ENCODE data around the gene ZNF343. TPM values are rescaled to one million over a fixed set of nuclear protein-coding genes. Genes with fewer than 3 reads are reported as not detected.

Gene ZNF343
- total and polyA plus RNA-seq, 10 of the 15 experiments (the other 5 are each of a cell fraction or from before 2014, with no cell fraction given): 1.3 to 11.1 (median 9.0) TPM

- FAIRE-seq: no peak
- 92% methylated on average over 1 of the region's 1 CpG for WGBS (ENCODE audit: insufficient coverage, insufficient replicate concordance, low lambda C conversion rate, missing lambda C conversion rate)
- H3K9ac ChIP-seq (ENCODE audit: control insufficient read depth, insufficient read depth, low read length): no peak overlapping the region
- intact Hi-C loops (cut with micrococcal nuclease; ENCODE audit: unreplicated experiment): loop anchor here (10.0 kb wide), 1 partner anchor 695 kb away; no protein-coding TSS in a partner anchor
- H3K4me2 ChIP-seq (ENCODE audit: control insufficient read depth, insufficient read depth): no peak overlapping the region
- H3K9me3 ChIP-seq (replicated peaks; ENCODE audit: control insufficient read depth, insufficient read depth, low read length): no peaks in the 10 kb centered on the region
- ChIA-PET CTCF (interaction anchor here (1.1 to 1.3 kb wide), 2 partner anchors 8 to 11 kb away, joined by 4 to 6 read pairs; partner anchors contain the start of gene SNRPB), POLR2A (interaction anchor here (1.6 kb wide), 1 partner anchor 11 kb away, joined by 7 read pairs; the partner anchor contains the start of gene SNRPB), SMC1A (ENCODE audit: uncharacterized antibody, unreplicated experiment) (interaction anchor here (1.0 to 1.4 kb wide), 2 partner anchors 10 to 47 kb away, joined by 3 read pairs; partner anchors contain the start of gene SNRPB), RAD21 (ENCODE audit: unreplicated experiment) (no interaction called here)
- H3K27me3 ChIP-seq (replicated peaks in 1 of 2; ENCODE audit: control insufficient read depth in 2 of 2, insufficient read depth in 2 of 2, low read length in 1 of 2): no peaks in the 10 kb centered on the region
- no TSS peak for BruUV-seq (replicated peaks)
- no peak overlapping the region for H3K4me3 ChIP-seq
- peaks cover 21 to 59% of the 10 kb centered on the region in 2 experiments for H3K36me3 ChIP-seq (ENCODE audit: control insufficient read depth in 2 of 2, insufficient read depth in 2 of 2, low read length in 1 of 2)
- H3K79me2 ChIP-seq (ENCODE audit: control insufficient read depth, insufficient read depth, low read length): peaks cover 5% of the 10 kb centered on the region
- DNase-seq (ENCODE audit: low read depth, low spot score): no peak
- H4K20me1 ChIP-seq (ENCODE audit: control insufficient read depth, insufficient read depth): no peaks in the 10 kb centered on the region
- H2AFZ ChIP-seq (ENCODE audit: control insufficient read depth, low read depth, low read length): no peak overlapping the region
- H3K27ac ChIP-seq (ENCODE audit: control insufficient read depth, insufficient read depth): no peak overlapping the region
- no peak for TF ChIP-seq TBL1XR1 (IDR thresholded peaks at IDR 0.05; ENCODE audit: low read depth, low read length)
- no peak for TF ChIP-seq HDGF (IDR thresholded peaks at IDR 0.05)
- no peak for TF ChIP-seq DPF2 (IDR thresholded peaks at IDR 0.05)
- no peak for TF ChIP-seq TCF3 (IDR thresholded peaks at IDR 0.05; ENCODE audit: borderline replicate concordance, insufficient read depth, low read depth, low read length)
- TF ChIP-seq FOXK2 (IDR thresholded peaks at IDR 0.05): no peak
- no peak for TF ChIP-seq CREM (IDR thresholded peaks at IDR 0.05; ENCODE audit: low read depth)
- no peak for TF ChIP-seq SIX5 (IDR thresholded peaks at IDR 0.05; ENCODE audit: low read depth, low read length, severe bottlenecking)
- TF ChIP-seq ZBTB33 (IDR thresholded peaks at IDR 0.05): no peak
- TF ChIP-seq RFX5 (IDR thresholded peaks at IDR 0.05; ENCODE audit: low read depth, low read length): no peak
- TF ChIP-seq ZNF274 (IDR thresholded peaks at IDR 0.05; ENCODE audit: insufficient read depth, insufficient read length): no peak
- no peak for TF ChIP-seq ATF3 (IDR thresholded peaks at IDR 0.05; ENCODE audit: borderline replicate concordance, extremely low read depth, low read depth, low read length)
- no peak for TF ChIP-seq NBN (IDR thresholded peaks at IDR 0.05)
- TF ChIP-seq ASH2L (IDR thresholded peaks at IDR 0.05; ENCODE audit: borderline replicate concordance, low read depth): no peak
- no peak for ATAC-seq
- H3K4me1 ChIP-seq (ENCODE audit: control insufficient read depth, insufficient read depth, low read length): no peaks in the 10 kb centered on the region
- in situ Hi-C loops (cut with MboI): no loop called here
Observed at GRCh38 chr20:2459981-2460751, 48.5 kb downstream of the ZNF343 start.
